Mesendoderm (in vitro differentiated cells): ENCODE results near the gene OTULINL.

ENCODE experiments used
- DNase-seq: peaks from one replicate; pipeline ENCODE4 v3.0.0; 2013
- H2AK5ac ChIP-seq: 2 replicates; pipeline ENCODE4 v1.6.1; 2013; ENCODE audit warnings: low read length, inconsistent platforms
- H2BK120ac ChIP-seq: 2 replicates; pipeline ENCODE4 v1.6.1; 2013; ENCODE audit warnings: low read depth, mild to moderate bottlenecking, low read length, moderate library complexity, mixed read lengths
- H2BK15ac ChIP-seq: replicated peaks from 2 replicates; pipeline ENCODE4 v1.6.1; 2013; ENCODE audit warnings: low read depth, mild to moderate bottlenecking, moderate library complexity
- H2BK5ac ChIP-seq: 2 replicates; pipeline ENCODE4 v1.6.1; 2013; ENCODE audit warnings: low read length, inconsistent platforms
- H3K18ac ChIP-seq: 2 replicates; pipeline ENCODE4 v1.6.1; 2013; ENCODE audit warnings: mild to moderate bottlenecking, low read length, mixed read lengths
- H3K23ac ChIP-seq: one replicate; pipeline ENCODE4 v1.6.1; 2013; ENCODE audit warnings: low read length
- H3K27ac ChIP-seq: 2 replicates; pipeline ENCODE4 v1.5.1; 2013; ENCODE audit warnings: low read depth, mild to moderate bottlenecking, inconsistent platforms, low read length, moderate library complexity
- H3K27me3 ChIP-seq: 2 replicates; pipeline ENCODE4 v1.6.1; 2013; ENCODE audit warnings: low read length, control low read depth, mild to moderate bottlenecking, inconsistent platforms; ENCODE audit not compliant: insufficient read depth, poor library complexity
- H3K36me3 ChIP-seq: 2 replicates; pipeline ENCODE4 v1.6.1; 2013; ENCODE audit warnings: low read length, inconsistent platforms; ENCODE audit not compliant: control insufficient read depth, insufficient read depth
- H3K4ac ChIP-seq: one replicate; pipeline ENCODE4 v1.6.1; 2013; ENCODE audit warnings: low read depth, mild to moderate bottlenecking, low read length, moderate library complexity
- H3K4me1 ChIP-seq: 2 replicates; pipeline ENCODE4 v1.6.1; 2013; ENCODE audit warnings: low read depth, low read length, inconsistent platforms; ENCODE audit not compliant: control insufficient read depth
- H3K4me2 ChIP-seq: 2 replicates; pipeline ENCODE4 v1.6.1; 2013; ENCODE audit warnings: low read length
- H3K4me3 ChIP-seq: 2 replicates; pipeline ENCODE4 v1.5.1; 2013; ENCODE audit warnings: mild to moderate bottlenecking, low read length
- H3K56ac ChIP-seq: one replicate; pipeline ENCODE4 v1.6.1; 2013; ENCODE audit warnings: low read length
- H3K79me1 ChIP-seq: 2 replicates; pipeline ENCODE4 v1.6.1; 2013; ENCODE audit warnings: low read length, inconsistent platforms
- H3K79me2 ChIP-seq: 2 replicates; pipeline ENCODE4 v1.6.1; 2013; ENCODE audit warnings: mild to moderate bottlenecking, low read length; ENCODE audit not compliant: control insufficient read depth, insufficient read depth
- H3K9ac ChIP-seq: 2 replicates; pipeline ENCODE4 v1.6.1; 2013; ENCODE audit warnings: low read length, inconsistent platforms
- H4K5ac ChIP-seq: one replicate; pipeline ENCODE4 v1.6.1; 2013; ENCODE audit warnings: low read length
- H4K8ac ChIP-seq: one replicate; pipeline ENCODE4 v1.6.1; 2013; ENCODE audit warnings: low read depth, mild to moderate bottlenecking, control low read depth, low read length, moderate library complexity
- WGBS: extraction: QIAGEN DNeasy Blood & Tissue Kit; methylation state at CpG from one replicate; pipeline ENCODE4 v1.1.7; 2013; ENCODE audit warnings: low lambda C conversion rate, missing lambda C conversion rate; ENCODE audit not compliant: insufficient coverage; ENCODE audit errors: extremely low coverage; 5-methylcytosine and 5-hydroxymethylcytosine counted together

OTULINL gene

GRCh38 chr5:14584848-14585247 is 3.3 kb downstream of the OTULINL start:
- H2BK5ac ChIP-seq, result no peak overlapping the region
- no peak for DNase-seq
- WGBS, result no CpG with 5 or more reads among the region's 7 CpGs
- H3K23ac ChIP-seq, result no peak overlapping the region
- no peak overlapping the region for H4K5ac ChIP-seq
- H3K18ac ChIP-seq, result no peak overlapping the region
- no peaks in the 10 kb centered on the region for H3K27me3 ChIP-seq
- H3K79me1 ChIP-seq, result no peaks in the 10 kb centered on the region
- H3K27ac ChIP-seq, result no peak overlapping the region
- no peak overlapping the region for H3K4ac ChIP-seq
- H3K9ac ChIP-seq, result no peak overlapping the region
- no peak overlapping the region for H2AK5ac ChIP-seq
- peaks cover 2% of the 10 kb centered on the region for H3K4me1 ChIP-seq
- H2BK120ac ChIP-seq, result no peak overlapping the region
- H3K79me2 ChIP-seq, result no peaks in the 10 kb centered on the region
- no peak overlapping the region for H4K8ac ChIP-seq
- no peak overlapping the region for H2BK15ac ChIP-seq
- H3K36me3 ChIP-seq, result no peaks in the 10 kb centered on the region
- H3K56ac ChIP-seq, result no peak overlapping the region
- H3K4me2 ChIP-seq, result no peak overlapping the region
- H3K4me3 ChIP-seq, result no peak overlapping the region

GRCh38 chr5:14587150-14587549 is 5.6 kb downstream of the OTULINL start:
- no peak overlapping the region for H3K4me2 ChIP-seq
- no peaks in the 10 kb centered on the region for H3K79me2 ChIP-seq
- no peak overlapping the region for H2BK120ac ChIP-seq
- H3K4ac ChIP-seq, result no peak overlapping the region
- H3K9ac ChIP-seq, result no peak overlapping the region
- no peaks in the 10 kb centered on the region for H3K36me3 ChIP-seq
- no peak overlapping the region for H2BK5ac ChIP-seq
- no peak overlapping the region for H4K8ac ChIP-seq
- H3K27ac ChIP-seq, result no peak overlapping the region
- no CpG with 5 or more reads among the region's 6 CpGs for WGBS
- H3K18ac ChIP-seq, result no peak overlapping the region
- H3K27me3 ChIP-seq, result no peaks in the 10 kb centered on the region
- DNase-seq, result no peak
- H3K23ac ChIP-seq, result no peak overlapping the region
- H3K79me1 ChIP-seq, result no peaks in the 10 kb centered on the region
- no peak overlapping the region for H2BK15ac ChIP-seq
- H4K5ac ChIP-seq, result no peak overlapping the region
- no peak overlapping the region for H3K56ac ChIP-seq
- H2AK5ac ChIP-seq, result no peak overlapping the region
- H3K4me1 ChIP-seq, result peaks cover 2% of the 10 kb centered on the region
- H3K4me3 ChIP-seq, result no peak overlapping the region

GRCh38 chr5:14588145-14588544 is 6.6 kb downstream of the OTULINL start:
- Histone ChIP-seq H4K8ac (no peak overlapping the region), H3K79me1 (no peaks in the 10 kb centered on the region), H3K23ac (no peak overlapping the region), H3K4me2 (no peak overlapping the region), H2AK5ac (no peak overlapping the region), H2BK120ac (no peak overlapping the region), H3K56ac (no peak overlapping the region), H3K18ac (no peak overlapping the region), H3K79me2 (no peaks in the 10 kb centered on the region), H3K4me3 (no peak overlapping the region), H3K27ac (no peak overlapping the region), H3K4me1 (peaks cover 2% of the 10 kb centered on the region), H3K36me3 (no peaks in the 10 kb centered on the region), H3K27me3 (no peaks in the 10 kb centered on the region), H3K9ac (no peak overlapping the region), H4K5ac (no peak overlapping the region), H2BK15ac (no peak overlapping the region), H3K4ac (no peak overlapping the region), H2BK5ac (no peak overlapping the region)
- WGBS, result no CpG with 5 or more reads among the region's 2 CpGs
- DNase-seq, result no peak

- Histone ChIP-seq H3K4me1 (peaks cover 2% of the 10 kb centered on the region), H3K4me2 (no peak overlapping the region), H3K4ac (no peak overlapping the region), H3K27me3 (no peaks in the 10 kb centered on the region), H2BK120ac (no peak overlapping the region), H4K8ac (no peak overlapping the region), H2BK15ac (no peak overlapping the region), H3K79me1 (no peaks in the 10 kb centered on the region), H2AK5ac (no peak overlapping the region), H3K4me3 (no peak overlapping the region), H2BK5ac (no peak overlapping the region), H3K27ac (no peak overlapping the region), H3K36me3 (no peaks in the 10 kb centered on the region), H3K79me2 (no peaks in the 10 kb centered on the region), H3K18ac (no peak overlapping the region), H3K56ac (no peak overlapping the region), H3K23ac (no peak overlapping the region), H3K9ac (no peak overlapping the region), H4K5ac (no peak overlapping the region)
- peak; percentile 40 for DNase-seq
- WGBS, result no CpG with 5 or more reads among the region's 10 CpGs
These were observed 7.4 kb downstream of the OTULINL start for GRCh38 chr5:14588758-14589543.

- Histone ChIP-seq H3K79me1 (no peaks in the 10 kb centered on the region), H2AK5ac (no peak overlapping the region), H3K27ac (no peak overlapping the region), H3K56ac (no peak overlapping the region), H3K23ac (no peak overlapping the region), H3K27me3 (no peaks in the 10 kb centered on the region), H3K4me2 (no peak overlapping the region), H2BK120ac (no peak overlapping the region), H3K18ac (no peak overlapping the region), H2BK15ac (no peak overlapping the region), H3K4me3 (no peak overlapping the region), H3K79me2 (no peaks in the 10 kb centered on the region), H3K4me1 (peaks cover 2% of the 10 kb centered on the region), H4K5ac (no peak overlapping the region), H3K9ac (no peak overlapping the region), H2BK5ac (no peak overlapping the region), H4K8ac (no peak overlapping the region), H3K36me3 (no peaks in the 10 kb centered on the region), H3K4ac (no peak overlapping the region)
- WGBS, result no CpG with 5 or more reads among the region's 2 CpGs
- no peak for DNase-seq
These were observed 9.4 kb downstream of the OTULINL start for GRCh38 chr5:14590949-14591348.

GRCh38 chr5:14591548-14591947 is 10.0 kb downstream of the OTULINL start:
- H2BK15ac ChIP-seq, result no peak overlapping the region
- WGBS, result no CpG with 5 or more reads among the region's 2 CpGs

More at GRCh38 chr5:14591548-14591947, 10.0 kb downstream of the OTULINL start:
- H3K4me3 ChIP-seq, result no peak overlapping the region
- no peaks in the 10 kb centered on the region for H3K79me2 ChIP-seq
- no peak overlapping the region for H3K4ac ChIP-seq
- H3K23ac ChIP-seq, result no peak overlapping the region
- H3K4me2 ChIP-seq, result no peak overlapping the region
- no peak overlapping the region for H3K27ac ChIP-seq
- H3K4me1 ChIP-seq, result peaks cover 2% of the 10 kb centered on the region
- H3K9ac ChIP-seq, result no peak overlapping the region
- no peak overlapping the region for H2BK5ac ChIP-seq
- H4K5ac ChIP-seq, result no peak overlapping the region
- H3K18ac ChIP-seq, result no peak overlapping the region
- H2BK120ac ChIP-seq, result no peak overlapping the region
- H3K56ac ChIP-seq, result no peak overlapping the region
- no peak overlapping the region for H2AK5ac ChIP-seq
- H4K8ac ChIP-seq, result no peak overlapping the region
- no peaks in the 10 kb centered on the region for H3K36me3 ChIP-seq
- H3K27me3 ChIP-seq, result no peaks in the 10 kb centered on the region
- no peaks in the 10 kb centered on the region for H3K79me1 ChIP-seq
- DNase-seq, result no peak
